ENCODE data around the gene SETX. TPM values are rescaled to one million over a fixed set of nuclear protein-coding genes. Genes with fewer than 3 reads are reported as not detected.

SETX gene
- polyA plus RNA-seq, 1 donor, result 64.2 TPM

DNA sequence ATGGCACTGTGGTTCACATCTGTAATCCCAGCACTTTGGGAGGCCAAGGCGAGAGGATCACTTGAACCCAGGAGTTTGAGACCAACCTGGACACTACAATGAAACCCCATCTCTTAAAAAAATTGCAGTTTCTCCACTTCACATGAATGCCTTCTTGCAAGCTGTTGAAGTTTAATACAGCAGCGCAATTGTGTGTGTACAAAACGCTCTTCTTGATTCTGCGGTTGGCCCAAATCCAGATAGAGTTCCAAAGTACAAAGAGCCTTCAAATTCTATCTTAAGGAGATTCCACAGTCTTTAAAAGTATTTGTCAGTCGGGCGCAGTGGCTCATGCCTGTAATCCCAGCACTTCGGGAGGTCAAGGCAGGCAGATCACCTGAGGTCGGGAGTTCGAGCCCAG lies 9.3 kb upstream of the SETX start:
- DNase-seq, result no peak

GRCh38 chr9:132357764-132358163 lies 3.0 kb upstream of the SETX start:
- no peak for DNase-seq

DNA sequence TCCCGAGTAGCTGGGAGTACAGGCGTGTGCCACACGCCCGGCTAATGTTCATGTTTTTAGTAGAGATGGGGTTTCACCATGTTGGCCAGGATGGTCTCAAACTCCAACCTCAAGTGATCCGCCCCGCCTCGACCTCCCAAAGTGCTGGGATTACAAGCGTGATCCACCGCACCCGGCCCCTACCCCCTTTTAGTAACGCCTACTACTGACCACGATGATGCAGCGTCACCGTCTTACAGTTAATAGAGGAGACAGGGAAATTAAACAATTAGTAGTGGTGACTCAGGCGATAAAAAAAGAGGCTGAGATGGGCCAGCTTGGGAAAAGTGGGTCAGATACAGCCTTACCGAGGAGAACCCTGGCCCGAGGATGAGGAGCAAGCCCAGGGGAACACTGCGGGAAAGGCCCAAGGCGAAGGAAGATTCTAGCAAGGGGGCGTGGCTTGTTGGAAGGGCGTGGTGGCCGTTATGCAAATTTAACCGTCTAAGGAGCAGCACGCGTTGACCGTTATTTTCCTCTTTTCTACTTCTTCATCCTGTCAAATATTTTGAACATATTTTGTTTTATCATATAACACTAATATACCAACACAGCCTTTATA lies 1.6 kb upstream of the SETX start:
- no peak for DNase-seq

DNA sequence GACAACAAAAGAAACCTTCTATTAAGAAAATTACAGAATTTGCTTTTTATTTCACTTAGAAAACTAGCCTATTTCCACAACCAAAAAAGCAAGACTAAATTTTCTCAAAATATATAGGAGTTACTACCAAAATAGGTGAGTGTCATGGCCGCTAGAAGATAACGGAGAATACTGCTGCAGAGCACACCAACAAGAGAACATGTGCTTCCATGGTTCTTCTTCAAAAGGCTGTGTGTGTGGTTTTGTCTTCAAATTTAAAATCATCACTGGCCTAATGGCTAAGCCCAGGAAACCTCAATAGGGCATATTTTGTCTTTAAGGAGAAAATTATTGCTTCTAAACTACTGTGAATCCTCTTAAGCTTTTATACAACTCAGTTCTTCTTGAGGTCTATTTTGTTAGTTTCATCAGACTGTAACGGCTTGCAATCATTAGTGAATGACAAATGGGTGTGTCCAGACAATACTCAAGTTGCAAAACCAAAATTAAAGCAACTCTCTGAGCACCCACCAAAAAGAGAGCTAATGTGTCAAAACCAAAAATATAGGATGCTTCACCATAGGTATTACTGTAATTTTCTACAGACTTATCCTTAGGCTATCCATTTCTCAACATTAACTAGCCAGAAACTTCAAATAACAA lies 3.3 kb downstream of the SETX start:
- DNase-seq, result no peak

DNA sequence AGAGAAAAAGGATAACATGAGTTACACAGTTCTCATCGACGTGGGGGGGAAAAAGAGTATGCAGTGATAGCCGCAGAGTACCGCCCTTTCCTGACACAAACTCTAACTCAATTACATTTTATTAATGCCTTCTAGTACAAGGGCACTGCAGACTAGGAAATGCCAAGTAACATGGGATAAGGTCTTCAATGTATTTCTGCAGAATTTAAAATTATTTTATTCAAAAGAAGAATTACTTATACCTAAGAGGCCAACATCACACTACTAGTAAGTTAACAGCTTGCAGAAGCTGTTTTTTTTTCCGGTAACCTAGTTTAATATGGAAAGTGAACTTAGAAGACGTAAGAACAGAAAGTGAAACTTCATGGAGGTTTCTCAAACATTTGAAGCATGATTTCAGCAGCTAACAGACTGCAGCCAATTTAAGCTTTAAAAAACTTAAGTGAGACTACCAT lies 3.9 kb downstream of the SETX start:
- no peak for DNase-seq

DNA sequence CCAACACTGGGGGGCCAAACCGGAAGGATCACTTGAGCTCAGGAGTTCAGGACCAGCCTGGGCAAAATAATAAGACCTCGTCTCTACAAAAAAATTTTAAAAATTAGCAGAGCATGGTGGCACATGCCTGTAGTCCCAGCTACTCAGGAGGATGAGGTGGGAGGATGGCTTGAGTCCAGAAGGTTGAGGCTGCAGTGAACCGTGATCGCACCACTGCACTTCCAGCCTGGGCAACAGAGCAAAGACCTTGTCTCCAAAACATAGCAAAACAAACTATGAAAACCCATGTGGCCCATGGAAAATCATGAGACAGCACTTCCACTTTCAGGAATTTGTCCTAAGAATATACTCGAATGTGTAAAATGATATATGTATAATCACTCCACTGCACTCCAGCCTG lies 6.1 kb downstream of the SETX start:
- DNase-seq, result no peak

GRCh38 chr9:132346177-132346576 lies 8.6 kb downstream of the SETX start:
- no peak for DNase-seq

DNA sequence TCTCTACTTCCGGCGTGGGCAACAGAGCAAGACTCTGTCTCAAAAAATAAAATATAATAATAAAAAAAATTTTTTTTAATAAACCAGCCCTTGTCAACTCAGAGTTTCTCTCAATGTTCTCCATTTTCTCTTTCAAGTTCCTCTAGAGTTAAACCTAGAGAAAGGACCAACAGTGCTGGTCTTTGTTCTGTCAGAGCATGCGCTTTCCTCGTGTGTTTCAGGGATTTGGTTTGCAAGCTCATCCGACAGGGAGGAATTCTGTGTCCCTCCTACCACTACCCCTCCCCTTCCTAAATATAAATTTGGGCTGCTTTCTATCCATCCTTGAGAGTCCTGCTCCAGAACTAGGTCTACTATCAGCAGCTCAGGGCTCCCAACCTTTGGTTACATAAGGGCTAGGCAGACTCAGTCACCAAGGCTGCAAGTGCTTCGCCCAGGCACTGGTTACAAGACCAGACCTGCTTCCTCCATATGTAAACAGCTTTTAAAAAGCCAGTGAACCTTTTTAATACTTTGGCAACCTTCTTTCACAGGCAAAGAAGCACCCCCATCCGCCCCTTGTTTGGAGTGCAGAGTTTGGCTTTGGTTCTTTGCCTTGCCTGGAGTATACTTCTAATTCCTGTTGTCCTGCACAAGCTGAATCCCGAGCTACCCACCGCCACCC lies 13.5 kb downstream of the SETX start:
- no peak for DNase-seq

DNA sequence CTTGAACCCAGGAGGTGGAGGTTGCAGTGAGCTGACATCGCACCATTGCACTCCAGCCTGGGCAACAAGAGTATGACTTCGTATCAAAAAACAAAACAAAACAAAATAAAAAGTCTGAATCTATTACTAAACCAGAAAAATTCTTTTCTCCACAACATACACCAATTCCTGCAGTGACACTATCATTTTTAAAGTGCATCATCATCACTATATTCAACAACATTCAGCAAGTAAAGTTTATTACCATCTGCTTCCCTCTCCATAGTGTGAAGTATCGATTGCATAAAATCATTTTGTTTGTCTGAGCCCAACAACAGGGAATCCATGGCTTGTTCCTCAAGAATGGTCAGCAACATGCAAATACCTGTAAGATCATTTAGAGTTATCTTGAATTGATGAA lies 20.4 kb downstream of the SETX start:
- no peak for DNase-seq

DNA sequence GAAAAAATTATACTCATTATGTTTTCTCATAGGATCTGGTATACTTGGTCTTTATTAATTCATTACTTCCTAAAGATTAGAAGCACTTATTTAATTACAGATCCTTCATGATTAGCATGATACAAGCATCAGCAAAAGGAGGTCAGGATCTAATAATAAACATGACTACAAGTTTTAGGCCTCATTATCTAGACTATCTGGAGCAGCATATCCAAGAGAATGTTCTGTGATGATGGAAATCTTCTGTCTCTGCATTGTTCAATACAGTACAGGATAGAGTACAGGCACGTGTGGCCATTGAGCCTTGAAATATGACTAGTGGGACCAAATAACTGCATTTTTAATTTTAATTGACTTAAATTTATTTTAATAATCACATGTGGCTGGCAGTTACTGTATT lies 21.2 kb downstream of the SETX start:
- no peak for DNase-seq

DNA sequence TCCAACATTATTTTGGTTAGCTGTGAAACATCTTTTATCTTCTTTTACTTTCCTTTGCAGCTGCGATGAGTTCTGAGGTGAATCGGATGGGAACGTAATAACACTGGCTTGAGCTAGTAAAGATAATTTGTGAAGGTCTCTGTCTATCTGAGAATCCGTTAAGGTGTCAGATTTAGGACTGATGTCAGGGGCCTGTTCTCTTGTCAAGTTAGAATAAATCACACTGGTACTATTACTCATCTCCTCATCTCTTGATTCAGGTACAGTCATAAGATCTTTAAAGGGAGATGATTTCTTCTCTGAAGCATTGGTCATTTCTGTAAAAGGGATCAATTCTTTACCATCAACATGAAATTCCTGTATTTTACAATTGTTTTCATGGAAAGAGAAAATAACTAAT lies 26.2 kb downstream of the SETX start:
- DNase-seq, result no peak

- no peak for DNase-seq
Observed at GRCh38 chr9:132327537-132327936, 27.2 kb downstream of the SETX start.

DNA sequence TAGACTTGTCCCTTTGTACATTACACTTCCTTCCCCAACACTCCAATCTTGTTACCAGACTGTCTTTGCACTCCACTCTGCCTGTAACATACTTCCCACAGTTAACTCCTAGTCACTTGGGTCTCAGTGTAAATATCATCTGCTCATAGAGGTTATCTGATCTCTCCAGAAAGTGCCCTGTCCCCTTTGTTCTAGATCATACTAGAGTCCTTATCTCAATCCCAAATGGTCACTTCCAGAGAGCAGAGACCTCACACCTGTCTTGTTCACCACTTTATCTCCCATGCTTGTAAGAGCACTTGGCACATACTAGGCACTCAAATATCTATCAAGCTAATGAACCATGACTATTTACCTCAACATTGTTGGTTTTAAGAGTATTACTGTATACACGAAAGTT lies 30.4 kb downstream of the SETX start:
- no peak for DNase-seq

GRCh38 chr9:132319421-132320110 lies 35.2 kb downstream of the SETX start:
- no peak for DNase-seq

DNA sequence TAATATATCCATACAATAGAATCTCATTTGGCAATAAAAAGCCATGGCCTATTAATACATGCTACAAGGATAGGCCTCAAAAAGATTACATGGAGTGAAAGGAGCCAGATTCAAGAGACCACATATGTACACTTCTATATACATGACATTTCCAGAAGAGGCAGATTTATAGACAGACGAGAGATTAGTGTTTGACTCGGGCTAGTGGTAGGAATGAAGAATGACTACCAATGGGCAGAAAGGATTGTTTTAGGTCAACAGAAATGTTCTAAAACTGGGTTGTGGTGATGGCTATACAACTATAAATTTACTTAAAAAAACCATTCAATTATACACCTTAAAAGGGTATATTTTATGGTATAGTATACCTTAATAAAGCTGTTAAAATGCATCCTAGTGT lies 41.9 kb downstream of the SETX start:
- no peak for DNase-seq

GRCh38 chr9:132312426-132312825 lies 42.4 kb downstream of the SETX start:
- DNase-seq, result no peak

DNA sequence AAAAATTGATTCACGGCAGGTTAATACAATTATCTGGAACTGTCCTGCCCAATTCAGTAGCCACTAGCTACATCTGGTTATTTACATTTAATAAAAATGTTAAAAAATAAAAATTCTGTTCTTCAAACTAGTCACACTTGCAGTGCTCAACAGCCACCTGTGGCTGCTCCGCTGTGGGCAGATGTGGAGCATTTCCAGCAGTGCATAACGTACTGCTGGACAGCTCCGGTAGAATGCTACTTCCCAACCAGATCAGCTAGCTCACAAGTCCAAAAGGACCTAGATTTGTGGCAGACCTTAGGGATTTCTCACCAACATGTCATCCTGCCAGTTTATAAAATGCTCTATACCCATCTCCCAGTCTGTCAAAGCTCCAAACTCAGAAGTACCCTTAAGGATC lies 42.8 kb downstream of the SETX start:
- no peak for DNase-seq

GRCh38 chr9:132309056-132309455 lies 45.7 kb downstream of the SETX start:
- no peak for DNase-seq

GRCh38 chr9:132301521-132301920 lies 53.3 kb downstream of the SETX start:
- DNase-seq, result no peak

DNA sequence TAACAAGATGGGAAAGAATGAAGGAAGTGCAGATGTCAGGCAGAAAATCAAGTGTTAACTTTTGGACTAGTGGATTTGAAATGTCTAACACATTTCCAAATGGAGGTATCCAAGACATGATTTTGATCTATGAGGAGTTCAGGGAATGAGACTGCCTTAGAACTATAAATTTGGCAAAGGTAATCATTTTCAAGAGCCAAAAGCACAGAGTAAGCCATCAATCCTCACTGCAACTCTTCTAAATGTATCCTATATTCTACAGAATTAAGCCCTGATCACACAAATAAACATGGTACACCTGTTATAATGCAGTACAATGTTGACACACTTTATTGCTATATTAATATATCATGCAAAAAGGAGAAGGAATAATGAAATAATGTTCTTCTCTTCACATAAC lies 55.6 kb downstream of the SETX start:
- no peak for DNase-seq

DNA sequence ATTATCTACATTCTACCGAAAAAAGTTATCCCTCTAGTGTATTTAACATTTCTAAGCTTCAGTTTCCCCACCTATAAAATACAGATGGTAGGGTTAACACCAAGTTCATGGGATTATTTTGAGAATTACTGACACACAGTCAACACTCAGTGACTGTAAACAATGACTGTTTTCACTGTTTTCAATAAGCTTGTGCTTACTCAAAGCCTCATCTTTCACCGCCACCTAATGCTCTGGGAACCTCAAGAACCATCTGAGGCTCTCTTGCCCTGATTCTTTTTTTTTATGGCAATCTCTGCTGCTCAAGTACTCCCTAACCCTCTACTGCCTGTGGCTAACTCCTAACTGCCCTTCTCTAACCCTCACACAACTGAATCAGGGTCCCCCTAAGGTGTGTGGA lies 59.6 kb downstream of the SETX start:
- no peak for DNase-seq

DNA sequence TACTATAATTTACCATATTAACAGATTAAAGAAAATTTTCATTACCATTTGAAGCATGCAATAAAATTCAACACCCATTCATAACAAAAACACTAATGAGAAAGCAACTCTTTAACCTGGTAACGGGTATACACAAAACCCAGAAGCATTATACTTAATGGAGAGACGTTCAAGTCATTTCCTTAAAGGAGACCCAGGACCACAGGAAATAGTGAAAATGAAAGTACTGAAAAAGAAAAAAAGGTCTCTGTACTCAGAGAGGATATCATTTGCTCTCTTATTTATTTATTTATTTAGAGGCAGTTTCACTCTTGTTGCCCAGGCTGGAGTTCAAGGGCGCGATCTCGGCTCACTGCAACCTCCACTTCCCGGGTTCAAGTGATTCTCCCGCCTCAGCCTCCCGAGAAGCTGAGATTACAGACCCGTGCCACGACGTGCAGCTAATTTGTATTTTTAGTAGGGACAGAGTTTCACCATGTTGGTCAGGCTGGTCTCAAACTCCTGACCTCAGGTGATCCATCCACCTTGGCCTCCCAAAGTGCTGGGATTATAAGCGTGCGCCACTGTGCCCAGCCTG lies 61.6 kb downstream of the SETX start:
- DNase-seq, result no peak

- no peak for DNase-seq
Observed at GRCh38 chr9:132288966-132289365, 65.8 kb downstream of the SETX start.
